Aorta (tissue), 5 donors: Measurements from ENCODE around the gene PLK5. TPM values are rescaled to one million over a fixed set of nuclear protein-coding genes. Genes with fewer than 3 reads are reported as not detected.
"Not testable (repeated sequence)": the region's sequence is repeated elsewhere in the genome, so short reads cannot be mapped to it uniquely, and the experiment has no call there.

Experiments
- ATAC-seq: fragments of 200-7000 bp; cut with Tn5 transposase; one replicate; pipeline ENCODE4 v1.9.1; 2022; ENCODE audit warnings: moderate library complexity; ENCODE audit not compliant: low FRiP score
- DNase-seq, 2 donors: peaks; one replicate each; pipeline ENCODE4 v3.0.0-alpha.2; 2020
- H3K27ac ChIP-seq, 2 donors: one replicate each; pipeline ENCODE4 v1.5.1; 2013; ENCODE audit warnings: low read length in 2 of 2, mild to moderate bottlenecking in 2 of 2, moderate library complexity in 2 of 2, control low read depth in 1 of 2, inconsistent platforms in 1 of 2, low read depth in 1 of 2
- H3K27me3 ChIP-seq, 2 donors: one replicate each; pipeline ENCODE4 v1.6.1; 2013; ENCODE audit warnings: control low read depth in 1 of 2, low read length in 1 of 2, mild to moderate bottlenecking in 1 of 2, moderate library complexity in 1 of 2; ENCODE audit not compliant: insufficient read depth in 2 of 2, control insufficient read depth in 1 of 2
- H3K36me3 ChIP-seq, 2 donors: one replicate each; pipeline ENCODE4 v1.6.1; 2013; ENCODE audit warnings: control low read depth in 1 of 2, low read length in 1 of 2, mild to moderate bottlenecking in 1 of 2; ENCODE audit not compliant: insufficient read depth in 2 of 2, control insufficient read depth in 1 of 2
- H3K4me1 ChIP-seq, 2 donors: one replicate each; pipeline ENCODE4 v1.6.1; 2013; ENCODE audit warnings: low read length in 2 of 2, control low read depth in 1 of 2, mild to moderate bottlenecking in 1 of 2, moderate library complexity in 1 of 2; ENCODE audit not compliant: insufficient read depth in 2 of 2, control insufficient read depth in 1 of 2
- H3K4me3 ChIP-seq, 2 donors: one replicate each; pipeline ENCODE4 v1.5.1; 2013; ENCODE audit warnings: low read length in 2 of 2, control low read depth in 1 of 2, mild to moderate bottlenecking in 1 of 2
- H3K9me3 ChIP-seq: one replicate; pipeline ENCODE4 v1.6.1; 2013; ENCODE audit warnings: mild to moderate bottlenecking, low read length; ENCODE audit not compliant: control insufficient read depth
- WGBS, 2 donors: extraction: QIAGEN DNeasy Blood & Tissue Kit; methylation state at CpG; one replicate each; pipeline ENCODE4 v1.1.7; 2013; 5-methylcytosine and 5-hydroxymethylcytosine counted together
- intact Hi-C, 2 donors: fragments of 100-400 bp; cut with DNase I; formaldehyde crosslinking; loops; one replicate each; pipeline versions ENCODE4 v1.14.2 to v1.15.0; 2022
- polyA plus RNA-seq, 2 donors: library from polyadenylated mRNA; stranded (reverse); fragments of 200-250 nt; gene quantifications; one replicate each; pipeline ENCODE4 v1.2.3, GENCODE V29; 2013
- total RNA-seq, 2 donors: library from RNA; stranded (reverse); fragmentation: NEBNext Ultra II Directional; extraction: Animal tissue kit (Norgen Biotek cat#: 25700); gene quantifications; one replicate each; pipeline ENCODE4 v1.2.1, GENCODE V29; 2021
- donor health status: healthy with polysubstance abuse.
- donor health status: Bipolar disorder and iron deficiency.
- donor health status: DM: no; HTN: no; CAD: no.
- donor health status: DM: no; HTN: no; CAD: no.
- donor health status: DM: yes; HTN: yes; CAD: no.

Gene PLK5
- total and polyA plus RNA-seq, 4 donors, result 0.15 TPM; not detected in 3

- H3K9me3 ChIP-seq, result no peaks in the 10 kb centered on the region
- WGBS, 2 donors, result 70 to 73% methylated on average over 39 of the region's 39 CpGs
- DNase-seq (peak in 1 of 2 donors; percentile 75), ATAC-seq (no peak)
- no peaks in the 10 kb centered on the region for H3K36me3 ChIP-seq
- intact Hi-C loops, result no loop called here
- H3K4me1 ChIP-seq, result no peaks in the 10 kb centered on the region
- no peaks in the 10 kb centered on the region for H3K27me3 ChIP-seq
- H3K27ac ChIP-seq, result no peak overlapping the region
- H3K4me3 ChIP-seq, result no peak overlapping the region
Observed at GRCh38 chr19:1496714-1497577, 26.9 kb upstream of the PLK5 start.

- Histone ChIP-seq H3K4me1 (no peaks in the 10 kb centered on the region), H3K9me3 (no peaks in the 10 kb centered on the region), H3K4me3 (no peak overlapping the region), H3K27ac (no peak overlapping the region), H3K27me3 (no peaks in the 10 kb centered on the region), H3K36me3 (no peaks in the 10 kb centered on the region)
- ATAC-seq (no peak), DNase-seq (no peak)
- 80 to 84% methylated on average over 25 of the region's 25 CpGs for WGBS, 2 donors
- intact Hi-C loops, result no loop called here
Observed at GRCh38 chr19:1497578-1498235, 26.2 kb upstream of the PLK5 start.

- H3K36me3 ChIP-seq, H3K4me3 ChIP-seq, ATAC-seq, H3K27ac ChIP-seq, DNase-seq, intact Hi-C loops, H3K4me1 ChIP-seq, H3K9me3 ChIP-seq, H3K27me3 ChIP-seq: not testable (repeated sequence)
- WGBS, 2 donors, result 88 to 90% methylated on average over 15 to 34 of the region's 34 CpGs
Observed at GRCh38 chr19:1499231-1499630, 24.6 kb upstream of the PLK5 start.

- DNase-seq (no peak), ATAC-seq (no peak)
- H3K36me3 ChIP-seq, result no peaks in the 10 kb centered on the region
- H3K27ac ChIP-seq, result no peak overlapping the region
- H3K9me3 ChIP-seq, result no peaks in the 10 kb centered on the region
- intact Hi-C loops, result loop anchor here in 1 of 2 donors (10.0 kb wide), 1 partner anchor 226 kb away; the partner anchor contains the start of gene FAM174C
- WGBS, 2 donors, result 67 to 85% methylated on average over 9 of the region's 9 CpGs
- no peak overlapping the region for H3K4me3 ChIP-seq
- no peaks in the 10 kb centered on the region for H3K27me3 ChIP-seq
- H3K4me1 ChIP-seq, result no peaks in the 10 kb centered on the region
Observed at GRCh38 chr19:1501200-1501595, 22.7 kb upstream of the PLK5 start.

- no peak for ATAC-seq
- intact Hi-C loops, result loop anchor here in 1 of 2 donors (10.0 kb wide), 1 partner anchor 228 kb away; the partner anchor contains the start of gene FAM174C
- DNase-seq, result no peak
- WGBS, 2 donors, result 47 to 48% methylated on average over 14 of the region's 14 CpGs
- H3K27me3 ChIP-seq, result no peaks in the 10 kb centered on the region
- H3K36me3 ChIP-seq, result no peaks in the 10 kb centered on the region
- H3K4me3 ChIP-seq, result no peak overlapping the region
- no peaks in the 10 kb centered on the region for H3K9me3 ChIP-seq
- H3K27ac ChIP-seq, result no peak overlapping the region
- no peaks in the 10 kb centered on the region for H3K4me1 ChIP-seq
Observed at GRCh38 chr19:1502433-1503088, 21.3 kb upstream of the PLK5 start.

GRCh38 chr19:1503089-1503924 lies 20.6 kb upstream of the PLK5 start:
- H3K4me3 ChIP-seq, result no peak overlapping the region
- DNase-seq (peak in 1 of 2 donors; percentile 87), ATAC-seq (peak; percentile 31)
- 3% methylated on average over 46 to 49 of the region's 49 CpGs for WGBS, 2 donors
- intact Hi-C loops, result loop anchor here in 1 of 2 donors (10.0 kb wide), 1 partner anchor 229 kb away; the partner anchor contains the start of gene FAM174C
- no peaks in the 10 kb centered on the region for H3K36me3 ChIP-seq
- no peaks in the 10 kb centered on the region for H3K27me3 ChIP-seq
- no peaks in the 10 kb centered on the region for H3K9me3 ChIP-seq
- H3K4me1 ChIP-seq, result no peaks in the 10 kb centered on the region
- no peak overlapping the region for H3K27ac ChIP-seq

- intact Hi-C loops, result loop anchor here in 1 of 2 donors (10.0 kb wide), 1 partner anchor 229 kb away; the partner anchor contains the start of gene FAM174C
- 44 to 49% methylated on average over 22 to 23 of the region's 23 CpGs for WGBS, 2 donors
- Histone ChIP-seq H3K27me3 (no peaks in the 10 kb centered on the region), H3K36me3 (no peaks in the 10 kb centered on the region), H3K9me3 (no peaks in the 10 kb centered on the region), H3K4me3 (no peak overlapping the region), H3K27ac (no peak overlapping the region), H3K4me1 (no peaks in the 10 kb centered on the region)
- peak in 1 of 2 donors; percentile 76 for DNase-seq
- no peak for ATAC-seq
Observed at GRCh38 chr19:1503925-1504773, 19.7 kb upstream of the PLK5 start.
